Frontal cortex (tissue), 4 donors: ENCODE results near the gene TRIM33. TPM values are rescaled to one million over a fixed set of nuclear protein-coding genes. Genes with fewer than 3 reads are reported as not detected.

Experiments used
- DNase-seq, 2 donors: peaks; one replicate each; pipeline ENCODE4 v3.0.0; 2012; ENCODE audit warnings: low spot score in 2 of 2
- FAIRE-seq: peaks from 2 replicates; lab custom pipeline; 2012; peaks lifted over from hg19 to GRCh38; lab: Jason Lieb, UNC
- total RNA-seq: library from RNA; depleted of rRNA; stranded (reverse); fragments of >200 nt; gene quantifications from one replicate; pipeline ENCODE4 v1.2.3, GENCODE V29; 2014
- donor health status: control.
- donor health status: control.
- donor health status: control.

The TRIM33 gene
- total RNA-seq, result 74.6 TPM

DNA sequence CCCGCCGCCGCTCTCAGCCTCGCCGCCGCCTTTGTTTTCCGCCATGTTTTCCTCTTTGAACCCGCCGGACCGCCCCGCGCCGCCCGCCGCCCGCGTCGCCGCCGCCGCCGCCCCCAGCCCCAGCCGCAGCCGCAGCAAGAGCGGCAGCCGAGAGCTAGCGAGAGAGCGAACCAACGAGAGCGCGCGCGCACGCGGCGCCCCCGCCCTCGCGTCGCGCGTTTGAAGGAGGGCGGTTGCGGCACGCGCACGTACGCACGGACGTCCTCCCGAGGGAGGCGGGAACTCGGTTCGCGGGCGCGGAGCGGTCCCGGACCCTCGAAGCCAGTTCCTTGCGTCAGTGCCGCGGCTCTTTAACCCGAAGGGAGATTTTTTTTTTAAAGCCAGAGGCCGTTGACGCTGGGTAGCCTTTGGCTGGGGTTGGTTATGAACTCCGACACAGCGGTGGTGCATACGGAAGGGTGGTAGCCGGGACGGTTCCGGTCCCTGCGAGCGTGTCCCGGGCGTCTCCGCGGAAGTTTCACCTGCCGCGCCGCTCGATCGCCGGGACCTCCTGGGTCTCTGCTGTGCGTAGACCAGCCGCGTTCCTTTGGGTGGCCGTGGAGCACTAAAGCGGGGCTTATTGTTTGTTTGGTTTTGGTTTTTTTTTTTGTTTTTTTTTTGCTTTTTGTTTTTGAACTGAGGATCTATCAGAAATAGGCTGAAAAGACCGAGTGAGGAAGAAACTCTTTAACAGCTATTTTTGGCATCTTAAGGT, at the start of gene TRIM33:
Gene TRIM33, minus strand, starts transcription at position 172 of the 754 bp plus-strand sequence. Its CDS starts 127 bp downstream, at position 45.
- no peak for FAIRE-seq
- DNase-seq, result peak; percentile 92

DNA sequence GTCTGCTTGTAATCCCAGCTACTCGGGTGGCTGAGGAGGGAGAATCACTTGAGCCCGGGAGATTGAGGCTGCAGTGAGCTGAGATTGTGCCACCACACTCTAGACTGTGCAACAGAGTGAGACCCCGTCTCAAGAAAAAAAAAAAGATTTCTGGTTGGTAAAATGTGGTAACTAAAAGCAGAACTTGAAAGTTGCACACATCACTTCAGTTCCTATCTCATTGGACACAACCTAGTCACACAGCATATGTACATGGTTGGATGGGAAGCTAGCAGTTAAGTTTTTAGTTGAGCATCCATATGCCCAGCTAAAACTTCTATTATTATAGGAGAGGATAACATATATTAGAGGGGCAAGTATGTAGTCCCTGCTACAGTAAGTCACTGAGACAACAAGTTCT, 48.4 kb upstream of the TRIM33 start:
- FAIRE-seq (no peak), DNase-seq (no peak)

DNA sequence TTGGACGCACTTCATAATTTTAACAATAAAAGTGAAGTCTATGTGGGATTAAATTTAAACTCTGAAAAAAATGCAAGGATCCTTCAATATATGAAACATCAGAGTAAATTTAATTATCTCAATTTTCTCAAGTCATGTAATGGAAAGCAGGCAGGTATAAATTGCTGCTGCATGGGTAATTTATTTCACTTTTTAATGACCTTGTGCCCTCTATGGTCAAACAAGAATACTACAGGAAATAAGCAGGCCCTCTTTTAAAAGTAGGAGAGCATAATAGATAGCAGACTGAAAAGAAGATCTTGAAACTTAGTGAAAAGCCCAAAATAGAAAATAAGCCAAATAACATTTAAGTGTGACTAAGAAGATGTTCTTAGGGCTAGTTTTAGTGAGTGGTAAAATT, 47.5 kb upstream of the TRIM33 start:
- FAIRE-seq, result no peak
- DNase-seq, result peak in 1 of 2 donors; percentile 14

DNA sequence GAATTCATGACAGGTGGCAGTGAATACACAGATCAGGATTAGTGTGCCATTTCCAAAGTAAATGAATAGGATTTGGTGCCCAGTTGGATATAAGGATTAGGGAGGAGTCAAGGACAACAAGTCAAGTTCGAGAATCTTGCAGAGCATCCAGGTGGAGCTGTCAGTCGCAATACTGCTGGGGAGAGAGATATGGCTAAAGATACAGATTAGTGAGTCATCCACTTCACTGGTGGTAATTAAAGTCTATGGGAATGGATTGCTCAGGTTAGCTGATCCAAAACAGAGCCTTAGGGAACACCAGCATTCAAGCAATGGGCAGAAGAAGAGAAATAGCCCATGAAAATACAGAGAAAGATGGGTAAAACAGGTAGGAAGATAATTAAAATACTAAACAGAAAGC, 43.6 kb upstream of the TRIM33 start:
- no peak for DNase-seq
- no peak for FAIRE-seq

DNA sequence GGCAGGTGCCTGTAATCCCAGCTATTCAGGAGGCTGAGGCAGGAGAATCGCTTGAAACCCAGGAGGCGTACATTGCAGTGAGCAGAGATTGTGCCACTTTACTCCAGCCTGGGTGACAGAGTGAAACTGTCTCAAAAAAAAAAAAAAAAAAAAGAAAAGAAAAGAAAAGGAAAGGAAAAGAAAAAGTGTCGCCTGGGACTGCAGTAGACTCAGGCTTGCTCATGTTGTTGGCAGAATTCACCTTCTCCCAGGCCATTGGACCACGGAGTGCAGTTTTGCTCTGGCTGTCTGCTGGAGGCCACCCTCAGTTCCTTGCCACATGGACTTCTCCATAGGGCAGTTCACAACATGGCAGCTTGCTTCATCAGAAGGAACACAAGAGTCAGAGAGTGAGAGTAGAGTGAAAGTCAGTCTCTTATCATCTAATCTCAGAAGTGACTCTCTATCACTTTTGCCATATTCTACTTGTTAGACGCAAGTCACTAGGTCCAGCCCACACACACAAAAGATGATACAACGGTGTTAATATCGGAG, 41.2 kb upstream of the TRIM33 start:
- FAIRE-seq (no peak), DNase-seq (no peak)

DNA sequence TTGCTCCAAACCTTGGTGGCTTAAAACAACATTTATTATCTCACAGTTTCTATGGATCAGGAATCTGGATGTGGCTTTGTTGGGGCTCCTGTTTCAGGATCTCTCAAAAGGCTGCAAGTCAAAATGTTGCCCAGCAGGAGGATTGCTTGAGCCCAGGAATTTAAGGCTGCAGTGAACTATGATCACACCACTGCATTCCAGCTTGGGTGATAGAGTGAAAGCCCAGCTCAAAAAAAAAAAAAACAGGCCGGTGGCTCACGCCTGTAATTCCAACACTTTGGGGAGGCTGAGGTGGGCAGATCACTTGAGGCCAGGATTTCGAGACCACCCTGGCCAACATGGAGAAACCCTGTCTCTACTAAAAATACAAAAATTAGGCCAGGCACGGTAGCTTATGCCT, 40.4 kb upstream of the TRIM33 start:
- FAIRE-seq (no peak), DNase-seq (no peak)

DNA sequence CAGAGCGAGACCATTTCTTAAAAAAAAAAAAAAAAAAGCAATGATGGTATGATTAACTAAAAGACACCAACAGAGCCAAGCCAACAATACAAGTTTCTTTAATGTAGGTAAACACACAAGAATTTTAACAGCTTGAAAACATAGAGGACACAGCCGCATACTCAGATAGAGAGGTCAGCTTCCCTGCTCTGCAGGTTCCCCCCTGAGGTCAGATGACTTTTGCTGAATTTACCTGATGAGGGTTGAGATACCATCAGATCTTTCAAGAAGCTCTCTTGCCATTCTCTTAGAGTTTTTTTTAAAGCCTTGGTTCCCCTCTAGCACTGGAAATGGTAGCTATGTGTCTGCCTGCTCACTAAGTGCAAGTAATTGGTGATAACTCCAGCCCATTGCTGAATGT, 39.3 kb upstream of the TRIM33 start:
- no peak for DNase-seq
- no peak for FAIRE-seq

DNA sequence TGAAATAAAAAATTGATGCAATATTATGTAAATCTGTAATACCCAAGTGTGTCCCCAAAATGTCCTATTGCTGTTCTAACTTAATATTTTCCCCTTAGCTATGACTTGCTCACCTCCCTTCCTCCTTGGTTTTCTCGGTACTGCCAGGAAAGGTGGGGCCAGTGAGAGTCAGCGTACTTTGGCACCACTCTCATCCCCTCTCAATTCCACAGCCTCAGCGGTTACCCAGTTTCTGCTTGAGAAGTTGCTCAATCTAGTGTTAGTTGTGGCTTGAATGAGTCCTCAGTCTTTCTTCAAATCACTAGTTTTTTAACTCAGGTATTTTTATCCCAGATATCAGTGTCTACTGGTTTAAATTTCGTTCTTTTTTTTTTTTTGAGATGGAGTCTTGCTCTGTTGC, 38.1 kb upstream of the TRIM33 start:
- FAIRE-seq, result no peak
- DNase-seq, result no peak

DNA sequence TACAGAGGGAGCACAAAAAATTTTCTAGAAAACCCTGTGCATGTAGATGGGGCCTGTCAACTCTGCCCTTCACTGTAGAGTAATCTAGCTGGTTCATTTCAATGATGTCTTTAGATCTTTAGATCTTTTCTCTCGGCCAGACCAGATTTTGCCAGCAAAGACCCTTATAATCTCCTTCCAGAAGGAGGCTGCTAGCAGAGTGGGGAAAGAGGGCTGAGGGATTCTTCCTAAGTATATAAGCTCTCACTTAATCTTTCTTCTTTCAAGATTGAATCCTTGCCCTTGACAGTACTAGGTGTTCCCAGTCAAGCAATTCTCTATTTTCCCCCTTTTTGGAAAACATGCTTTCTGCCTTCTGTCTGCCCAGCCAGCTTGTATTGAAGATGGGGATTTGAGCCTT, 36.1 kb upstream of the TRIM33 start:
- no peak for FAIRE-seq

DNA sequence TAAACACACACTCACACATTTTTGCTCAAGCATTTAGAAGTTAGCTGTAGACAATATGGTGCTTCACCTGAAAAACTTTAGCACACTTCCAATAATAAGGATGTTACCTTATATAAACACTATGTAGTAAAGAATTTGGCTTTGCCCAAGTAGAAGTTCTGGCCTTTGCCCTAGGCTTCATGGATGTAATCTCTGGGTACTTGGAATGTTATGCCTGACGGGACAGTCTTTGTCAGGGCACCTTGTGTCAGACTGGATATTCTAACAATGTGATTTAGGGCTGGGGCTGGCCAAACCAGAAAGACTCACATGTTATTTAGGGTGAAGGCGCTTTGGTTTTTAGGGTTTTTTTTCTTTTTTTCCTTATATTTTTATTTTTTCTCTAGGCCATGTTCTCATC, 34.8 kb upstream of the TRIM33 start:
- FAIRE-seq, result no peak
- no peak for DNase-seq

More for the DNA sequence above, 36.1 kb upstream of the TRIM33 start:
- DNase-seq, result no peak

DNA sequence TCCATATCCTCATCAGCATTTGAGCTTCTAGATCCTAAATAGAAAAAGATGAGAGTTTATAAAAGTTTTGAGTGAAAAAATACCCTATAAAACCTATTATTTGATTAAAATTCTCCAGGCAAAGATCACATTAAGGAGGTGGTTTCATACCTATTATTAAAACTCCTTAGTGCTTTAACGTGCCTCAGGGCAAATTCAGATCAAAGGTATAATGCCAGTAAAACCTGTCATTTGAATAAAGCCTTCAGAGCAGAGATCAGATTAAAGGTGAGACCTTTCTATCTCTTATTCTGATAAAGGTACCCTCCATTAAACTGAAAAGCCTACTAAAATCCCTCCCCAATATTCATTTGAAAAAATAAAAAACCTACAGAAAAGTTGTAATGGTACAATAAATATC, 34.3 kb upstream of the TRIM33 start:
- FAIRE-seq (no peak), DNase-seq (no peak)

DNA sequence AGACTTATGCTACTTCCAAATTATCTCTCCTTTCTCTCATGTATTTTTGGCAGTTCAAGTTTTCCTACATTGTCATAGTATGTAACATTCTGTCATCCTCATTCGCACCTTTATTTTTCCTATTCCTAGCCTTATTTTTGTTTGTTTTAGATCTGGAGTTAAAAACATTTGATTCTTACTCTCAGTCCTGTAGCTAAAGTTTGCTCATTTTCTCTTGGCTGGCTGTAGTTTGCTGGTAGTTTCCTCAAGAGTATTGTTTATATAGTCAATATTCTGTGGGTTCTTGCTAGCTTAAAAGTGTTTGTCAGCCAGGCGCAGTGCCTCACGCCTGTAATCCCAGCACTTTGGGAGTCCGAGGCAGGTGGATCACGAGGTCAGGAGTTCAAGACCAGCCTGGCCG, 29.8 kb upstream of the TRIM33 start:
- no peak for FAIRE-seq

DNA sequence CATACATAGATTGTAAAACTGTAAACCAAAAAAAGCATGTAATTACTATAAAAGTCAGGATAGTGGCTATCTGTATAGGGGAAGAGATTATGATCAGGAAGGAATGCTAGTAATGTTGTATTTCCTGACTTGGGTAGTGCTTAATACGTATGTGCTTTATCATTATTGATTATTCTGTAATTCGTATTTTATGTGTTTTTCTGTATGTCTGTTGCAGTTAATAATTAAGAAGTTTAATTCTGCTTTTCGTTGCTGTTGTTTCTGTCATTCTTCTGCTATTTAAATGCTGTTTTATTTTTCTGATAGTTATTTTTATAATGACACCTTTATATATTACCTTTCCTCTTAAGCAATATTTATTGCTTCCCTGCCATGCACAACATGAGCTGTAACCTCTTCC, 29.3 kb upstream of the TRIM33 start:
- FAIRE-seq (no peak), DNase-seq (no peak)

More for the DNA sequence above, 29.8 kb upstream of the TRIM33 start:
- DNase-seq, result no peak

DNA sequence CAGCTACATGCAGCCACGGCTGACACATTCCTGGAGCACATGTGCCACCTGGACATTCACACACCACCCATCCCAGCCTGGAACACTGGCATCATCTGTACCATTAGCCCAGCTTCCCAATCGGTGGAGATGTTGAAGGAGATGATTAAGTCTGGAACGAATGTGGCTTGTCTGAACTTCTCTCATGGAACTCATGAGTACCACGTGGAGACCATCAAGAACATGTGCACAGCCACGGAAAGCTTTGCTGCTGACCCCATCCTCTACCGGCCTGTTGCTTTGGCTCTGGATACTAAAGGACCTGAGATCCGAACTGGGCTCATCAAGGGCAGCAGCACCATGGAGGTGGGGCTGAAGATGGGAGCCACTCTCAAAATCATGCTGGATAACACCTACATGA, 25.0 kb upstream of the TRIM33 start:
- no peak for FAIRE-seq
- DNase-seq, result no peak

DNA sequence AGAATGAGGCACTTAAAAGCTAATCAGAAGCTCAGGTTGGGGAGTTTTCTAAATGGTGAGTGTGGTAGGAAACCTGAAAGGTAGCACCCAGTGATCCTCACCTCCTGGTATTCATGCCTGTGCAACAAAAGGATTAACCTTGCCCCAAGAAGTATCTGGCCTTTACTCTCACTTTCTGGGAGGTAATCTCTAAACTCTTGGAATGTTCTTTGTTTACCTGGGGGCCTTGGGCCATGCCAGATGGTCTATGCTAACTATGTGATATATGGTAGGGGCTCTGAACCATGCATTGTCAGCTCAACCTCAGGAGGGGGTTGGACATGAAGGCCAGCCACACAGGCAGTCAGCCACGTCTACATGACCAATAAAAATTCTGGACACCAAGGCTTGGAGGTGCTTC, 24.4 kb upstream of the TRIM33 start:
- FAIRE-seq, result no peak
- no peak for DNase-seq

DNA sequence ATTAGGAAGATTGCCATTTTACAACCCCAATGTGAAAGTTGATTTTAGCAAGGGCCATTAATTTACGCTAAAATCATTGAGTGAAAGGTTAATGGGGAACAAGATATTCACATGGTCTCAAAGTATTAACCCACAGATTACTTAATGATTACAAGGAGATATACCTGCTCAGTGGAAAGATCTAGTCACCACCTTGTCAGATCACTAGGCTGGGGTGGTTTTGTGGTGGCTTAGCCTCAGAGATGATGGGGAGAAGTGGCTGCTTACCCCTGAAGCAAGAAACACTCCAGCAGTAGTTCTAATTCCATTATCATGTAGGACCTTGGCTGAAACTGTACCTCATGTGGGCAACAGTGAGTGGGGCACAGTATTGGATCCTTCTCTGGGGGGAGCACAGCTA, 20.1 kb upstream of the TRIM33 start:
- DNase-seq (no peak), FAIRE-seq (no peak)

DNA sequence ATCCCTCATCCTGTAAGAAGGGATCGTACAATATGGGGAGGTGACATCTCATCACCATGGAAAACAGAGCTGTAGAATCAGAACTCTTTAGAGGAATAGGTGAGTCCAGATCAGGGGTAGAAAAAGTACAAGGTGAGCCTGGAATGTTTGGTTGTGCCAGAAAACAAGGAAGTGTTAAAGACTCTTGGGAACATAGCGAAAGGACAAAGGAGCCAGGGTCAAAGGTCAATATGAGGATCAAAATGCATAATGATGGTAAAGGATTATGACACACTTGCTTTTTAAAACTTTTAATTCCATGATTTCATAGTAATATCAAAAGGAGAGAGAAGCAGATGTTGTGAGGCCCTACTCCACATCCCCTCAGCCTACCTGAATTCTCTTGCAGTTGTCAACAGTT, 19.2 kb upstream of the TRIM33 start:
- FAIRE-seq, result no peak
- no peak for DNase-seq

DNA sequence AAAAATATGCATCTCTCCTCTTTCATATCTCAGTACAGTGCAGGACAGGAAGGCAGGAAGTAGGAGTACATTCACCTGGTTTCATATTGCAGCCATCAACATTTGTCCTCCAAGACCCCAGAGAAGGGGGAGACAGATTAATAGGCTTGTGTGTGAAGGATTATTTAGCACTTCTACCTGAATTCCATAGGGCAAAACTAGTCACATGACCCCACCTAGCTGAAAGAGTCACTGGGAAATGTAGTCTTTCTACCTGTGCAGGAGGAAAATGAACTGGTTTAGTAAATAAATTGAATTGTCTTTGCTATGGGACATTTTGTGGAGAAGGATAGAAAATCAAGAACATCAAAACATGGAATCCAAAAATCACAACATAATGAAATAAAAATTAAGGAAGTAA, 13.9 kb upstream of the TRIM33 start:
- FAIRE-seq, result no peak
- DNase-seq, result no peak

DNA sequence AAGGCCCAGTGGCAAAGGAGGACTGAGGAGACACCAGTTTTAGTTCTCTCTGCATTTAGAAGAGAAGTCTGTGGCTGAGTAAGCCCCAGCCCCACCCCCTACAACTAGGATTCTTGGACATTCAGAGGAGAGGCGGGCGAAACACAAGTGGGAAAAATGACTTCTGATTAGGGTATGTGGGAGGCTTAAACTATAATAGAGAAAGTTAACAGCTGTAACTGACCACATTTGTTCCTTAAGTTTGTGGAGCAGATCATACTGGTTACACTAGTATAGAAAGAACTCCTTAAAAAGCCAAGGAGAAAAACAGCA, 11.2 kb upstream of the TRIM33 start:
- FAIRE-seq (no peak), DNase-seq (no peak)

DNA sequence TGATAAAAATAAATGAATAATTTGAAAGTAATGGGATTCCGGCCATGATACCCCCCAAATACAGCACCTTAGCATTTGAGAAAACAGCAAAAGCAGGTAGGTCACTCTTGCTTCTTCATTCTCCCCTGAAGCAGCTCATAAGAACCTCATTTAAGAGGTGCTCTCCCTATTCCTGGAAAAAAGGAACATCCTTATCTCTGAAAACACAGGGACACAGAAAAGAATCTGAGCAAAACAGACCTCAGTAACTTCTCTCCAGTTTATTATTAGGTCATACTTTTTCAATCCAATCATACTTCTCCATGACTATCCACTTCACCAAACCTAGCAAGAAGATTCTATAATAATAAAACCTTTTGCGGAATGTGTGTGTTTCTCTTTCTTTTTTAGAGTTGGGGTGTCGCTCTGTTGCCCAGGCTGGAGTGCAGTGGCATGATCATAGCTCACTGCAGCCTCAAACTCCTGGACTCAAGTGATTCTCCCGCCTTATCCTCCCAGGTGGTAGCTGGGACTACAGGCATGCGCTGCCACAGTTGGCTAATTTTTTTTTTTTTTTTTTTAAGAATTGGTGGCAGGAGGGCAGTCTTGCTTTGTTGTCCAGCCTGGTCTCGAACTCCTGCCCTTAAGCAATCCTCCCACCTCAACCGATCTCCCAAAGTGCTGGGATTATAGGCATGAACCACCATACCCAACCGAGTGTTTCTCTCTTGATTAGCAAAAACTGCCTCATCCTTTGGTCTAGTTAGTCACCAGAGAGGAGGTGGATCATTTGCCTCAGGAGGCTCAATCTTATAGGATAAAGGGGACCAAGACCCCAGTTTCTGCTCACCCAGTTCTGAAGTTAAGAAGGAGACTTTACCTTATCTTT, 10.6 kb upstream of the TRIM33 start:
- DNase-seq, result no peak
- FAIRE-seq, result no peak

DNA sequence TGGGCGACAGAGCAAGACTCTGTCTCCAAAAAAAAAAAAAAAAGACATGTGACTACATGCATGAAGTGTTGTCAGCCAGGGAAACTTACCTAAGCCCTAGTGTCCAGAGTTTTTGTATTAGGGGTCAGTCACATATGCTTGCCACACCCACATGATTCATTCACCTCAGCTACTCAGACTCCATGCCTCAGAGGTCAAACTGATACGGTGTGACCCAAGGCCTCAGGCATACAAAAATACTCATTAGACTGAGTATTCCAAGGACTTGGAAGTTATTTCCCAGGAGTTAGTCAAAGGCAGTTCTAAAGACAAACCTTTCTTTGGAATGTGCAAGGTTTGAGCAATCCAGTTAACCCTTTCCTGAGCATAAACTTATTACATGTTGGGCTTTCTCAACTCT, 6.3 kb upstream of the TRIM33 start:
- FAIRE-seq, result no peak
- DNase-seq, result no peak
